Lung (tissue), 12 donors: Measurements from ENCODE around the gene C3orf52. TPM values are rescaled to one million over a fixed set of nuclear protein-coding genes. Genes with fewer than 3 reads are reported as not detected.

ENCODE experiments used
- ATAC-seq: fragments of 200-7000 bp; cut with Tn5 transposase; one replicate; pipeline ENCODE4 v1.9.1; 2020; ENCODE audit warnings: moderate number of reproducible peaks; ENCODE audit not compliant: insufficient read depth, low FRiP score
- DNase-seq, 3 donors: peaks; one replicate each; pipeline ENCODE4 v3.0.0-alpha.2; 2013 to 2017
- H3K27ac ChIP-seq, 2 donors: one replicate each; pipeline ENCODE4 v1.5.1; 2013; ENCODE audit warnings: mild to moderate bottlenecking in 2 of 2, moderate library complexity in 2 of 2, control low read depth in 1 of 2, inconsistent platforms in 1 of 2, low read depth in 1 of 2, low read length in 1 of 2
- H3K27me3 ChIP-seq, 3 donors: one replicate each; pipeline ENCODE4 v1.5.1; 2013; ENCODE audit warnings: low read length in 2 of 3; ENCODE audit not compliant: control insufficient read depth in 3 of 3, insufficient read depth in 3 of 3
- H3K36me3 ChIP-seq, 4 donors: one replicate each; pipeline ENCODE4 v1.5.1; 2013; ENCODE audit warnings: low read length in 4 of 4, mild to moderate bottlenecking in 1 of 4, moderate library complexity in 1 of 4; ENCODE audit not compliant: control insufficient read depth in 4 of 4, insufficient read depth in 4 of 4
- H3K4me1 ChIP-seq, 5 donors: one replicate each; pipeline ENCODE4 v1.5.1; 2013; ENCODE audit warnings: low read length in 5 of 5, mild to moderate bottlenecking in 2 of 5, moderate library complexity in 1 of 5; ENCODE audit not compliant: control insufficient read depth in 5 of 5, insufficient read depth in 5 of 5
- H3K4me3 ChIP-seq: one replicate; pipeline ENCODE4 v1.5.1; 2013; ENCODE audit warnings: mild to moderate bottlenecking, control low read depth, moderate library complexity
- H3K9ac ChIP-seq, 2 donors: one replicate each; pipeline ENCODE4 v1.5.1; 2013; ENCODE audit warnings: low read length in 2 of 2, control low read depth in 1 of 2; ENCODE audit not compliant: insufficient read depth in 1 of 2
- H3K9me3 ChIP-seq, 4 donors: one replicate each; pipeline ENCODE4 v1.5.1; 2013; ENCODE audit warnings: low read length in 3 of 4, mild to moderate bottlenecking in 1 of 4, moderate library complexity in 1 of 4; ENCODE audit not compliant: control insufficient read depth in 4 of 4, insufficient read depth in 3 of 4
- WGBS, 2 donors: extraction: QIAGEN DNeasy Blood & Tissue Kit; methylation state at CpG; one replicate each; pipeline ENCODE4 v1.1.7; 2013; 5-methylcytosine and 5-hydroxymethylcytosine counted together
- polyA plus RNA-seq, 2 donors: library from polyadenylated mRNA; stranded (reverse); fragments of 200-250 nt; gene quantifications; one replicate each; pipeline ENCODE4 v1.2.1, GENCODE V29; 2013
- total RNA-seq, 2 donors: library from RNA; depleted of rRNA in 1 of 2; stranded (reverse); fragments of >200 nt in 1 of 2; gene quantifications; one replicate each; pipeline ENCODE4 v1.2.1, GENCODE V29; 2014 to 2021
- TF ChIP-seq, protein P1 (sequence below): IDR thresholded peaks from 2 replicates; pipeline ENCODE4 v1.5.1; 2012; ENCODE audit warnings: mild to moderate bottlenecking; ENCODE audit errors: control extremely low read depth, extremely low read depth
- donor health status: control.
- donor health status: control.
- donor health status: Bipolar disorder and iron deficiency.
- donor health status: healthy.
- donor health status: DM: yes; HTN: yes; CAD: no.

Gene C3orf52
- total and polyA plus RNA-seq, 4 donors, result 6.5 to 22.4 (median 14.5) TPM

DNA sequence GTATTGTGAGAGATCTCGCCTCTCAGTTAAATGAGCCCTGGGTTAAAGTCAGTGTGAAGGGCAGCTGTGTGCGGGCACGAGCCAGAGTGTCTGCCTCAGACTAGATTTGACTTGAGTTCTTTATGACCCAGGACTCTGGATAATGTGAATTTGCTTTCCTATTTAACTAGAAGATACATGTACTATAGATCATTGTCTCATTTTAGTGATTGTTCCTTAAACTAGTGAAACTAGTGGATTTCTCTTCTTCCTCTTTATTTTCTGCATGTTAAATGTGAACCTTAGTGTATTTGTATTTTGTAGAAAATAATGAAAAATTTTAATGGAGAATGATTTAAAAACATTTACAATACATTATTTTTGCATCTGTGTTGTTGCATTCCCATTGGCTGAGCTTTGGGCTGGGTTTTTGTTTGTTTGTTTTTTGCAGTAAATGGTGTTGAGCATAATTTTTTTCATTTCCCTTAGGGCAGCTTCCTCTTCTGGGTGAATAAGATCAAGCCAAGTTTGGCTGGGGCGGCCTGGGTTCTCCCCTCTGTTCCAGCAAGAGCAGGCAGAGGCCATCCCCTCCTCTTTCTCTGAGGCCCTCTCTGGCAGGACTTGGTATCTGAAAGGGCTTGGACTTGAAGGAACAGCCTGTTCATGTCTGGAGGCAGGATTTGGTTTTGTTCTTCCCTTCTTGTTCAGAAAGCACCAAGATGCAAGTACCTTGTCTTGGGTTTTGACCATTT lies 31.8 kb downstream of the C3orf52 start:
- no peaks in the 10 kb centered on the region for H3K27me3 ChIP-seq
- peak overlapping the region in 1 of 2 donors; percentile 60 for H3K27ac ChIP-seq
- TF ChIP-seq, protein P1, sequence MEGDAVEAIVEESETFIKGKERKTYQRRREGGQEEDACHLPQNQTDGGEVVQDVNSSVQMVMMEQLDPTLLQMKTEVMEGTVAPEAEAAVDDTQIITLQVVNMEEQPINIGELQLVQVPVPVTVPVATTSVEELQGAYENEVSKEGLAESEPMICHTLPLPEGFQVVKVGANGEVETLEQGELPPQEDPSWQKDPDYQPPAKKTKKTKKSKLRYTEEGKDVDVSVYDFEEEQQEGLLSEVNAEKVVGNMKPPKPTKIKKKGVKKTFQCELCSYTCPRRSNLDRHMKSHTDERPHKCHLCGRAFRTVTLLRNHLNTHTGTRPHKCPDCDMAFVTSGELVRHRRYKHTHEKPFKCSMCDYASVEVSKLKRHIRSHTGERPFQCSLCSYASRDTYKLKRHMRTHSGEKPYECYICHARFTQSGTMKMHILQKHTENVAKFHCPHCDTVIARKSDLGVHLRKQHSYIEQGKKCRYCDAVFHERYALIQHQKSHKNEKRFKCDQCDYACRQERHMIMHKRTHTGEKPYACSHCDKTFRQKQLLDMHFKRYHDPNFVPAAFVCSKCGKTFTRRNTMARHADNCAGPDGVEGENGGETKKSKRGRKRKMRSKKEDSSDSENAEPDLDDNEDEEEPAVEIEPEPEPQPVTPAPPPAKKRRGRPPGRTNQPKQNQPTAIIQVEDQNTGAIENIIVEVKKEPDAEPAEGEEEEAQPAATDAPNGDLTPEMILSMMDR, result no peak
- H3K9ac ChIP-seq, result no peak overlapping the region
- DNase-seq (no peak), ATAC-seq (no peak)
- peaks cover 0 to 6% (median 3%) of the 10 kb centered on the region in 5 donors for H3K4me1 ChIP-seq
- H3K4me3 ChIP-seq, result no peak overlapping the region
- WGBS, 2 donors, result 86 to 87% methylated on average over 4 of the region's 4 CpGs
- peaks cover 0 to 3% (median under 1%) of the 10 kb centered on the region in 4 donors for H3K36me3 ChIP-seq
- no peaks in the 10 kb centered on the region for H3K9me3 ChIP-seq

GRCh38 chr3:112119962-112120836 lies 34.0 kb downstream of the C3orf52 start:
- no peak overlapping the region for H3K4me3 ChIP-seq
- no peaks in the 10 kb centered on the region for H3K27me3 ChIP-seq
- no peak overlapping the region for H3K9ac ChIP-seq
- peaks cover 0 to under 1% (median 0%) of the 10 kb centered on the region in 4 donors for H3K36me3 ChIP-seq
- TF ChIP-seq, protein P1, result no peak
- no peaks in the 10 kb centered on the region for H3K9me3 ChIP-seq
- no peak for ATAC-seq
- WGBS, 2 donors, result 37 to 54% methylated on average over 9 of the region's 9 CpGs
- no peak for DNase-seq
- H3K4me1 ChIP-seq, result peaks cover 0 to 6% (median 3%) of the 10 kb centered on the region in 5 donors
- H3K27ac ChIP-seq, result no peak overlapping the region

DNA sequence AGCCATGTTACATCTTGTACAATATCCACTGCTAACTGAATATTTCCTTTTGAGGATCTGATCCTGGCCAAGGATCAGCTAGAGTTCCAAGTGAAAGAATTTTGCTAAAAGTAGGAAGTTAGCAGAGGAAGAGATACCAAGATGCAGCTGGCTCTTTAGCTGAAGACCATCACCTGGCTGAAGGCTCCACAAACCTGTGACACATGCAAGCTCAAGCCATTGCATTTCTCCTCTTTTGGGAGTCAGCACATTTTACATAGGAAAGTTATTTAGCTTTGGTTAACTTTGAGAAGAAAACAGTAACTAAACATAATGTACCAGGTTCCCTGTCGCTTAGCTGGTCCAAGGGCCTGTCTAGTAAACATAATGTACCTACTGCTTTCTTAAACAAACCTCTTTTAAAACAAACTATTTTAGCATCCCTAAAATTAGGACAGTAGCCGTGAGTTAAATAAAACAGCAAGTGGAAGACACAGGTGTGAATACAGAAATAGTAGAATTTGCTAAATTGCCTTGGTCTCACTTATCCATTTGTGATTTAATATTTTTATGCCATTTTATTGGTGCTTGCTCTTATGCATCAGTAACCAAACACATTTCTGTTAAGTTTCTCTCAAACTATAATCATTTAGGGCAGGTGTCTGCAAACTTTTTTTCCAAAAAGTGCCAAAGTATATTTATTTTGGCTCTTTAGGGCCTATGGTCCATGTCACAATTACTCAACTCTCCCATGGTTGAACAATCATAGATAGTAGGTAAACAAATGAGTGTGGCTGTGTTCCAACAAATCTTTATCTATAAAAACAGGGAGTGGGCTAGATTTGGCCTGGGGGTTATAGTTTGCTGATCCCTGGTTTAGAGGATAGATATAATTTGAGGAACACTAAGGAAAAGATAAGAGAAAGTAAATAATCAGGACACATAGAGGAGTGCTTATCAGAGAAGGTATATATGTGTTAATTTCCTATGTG lies 35.7 kb downstream of the C3orf52 start:
- Histone ChIP-seq H3K27ac (no peak overlapping the region), H3K27me3 (no peaks in the 10 kb centered on the region), H3K36me3 (no peaks in the 10 kb centered on the region), H3K9ac (no peak overlapping the region), H3K9me3 (no peaks in the 10 kb centered on the region), H3K4me3 (no peak overlapping the region), H3K4me1 (peaks cover 0 to 5% (median 0%) of the 10 kb centered on the region in 5 donors)
- WGBS, 2 donors, result 95 to 96% methylated on average over 2 of the region's 2 CpGs
- TF ChIP-seq, protein P1, result no peak
- DNase-seq, result no peak
- no peak for ATAC-seq
